ENCODE results near the gene OR5W2. TPM values are rescaled to one million over a fixed set of nuclear protein-coding genes. Genes with fewer than 3 reads are reported as not detected.
"Not testable (repeated sequence)": the region's sequence is repeated elsewhere in the genome, so short reads cannot be mapped to it uniquely, and the experiment has no call there.

OR5W2 gene
- total RNA-seq, 1 donor from 2014 or later = not detected

DNA sequence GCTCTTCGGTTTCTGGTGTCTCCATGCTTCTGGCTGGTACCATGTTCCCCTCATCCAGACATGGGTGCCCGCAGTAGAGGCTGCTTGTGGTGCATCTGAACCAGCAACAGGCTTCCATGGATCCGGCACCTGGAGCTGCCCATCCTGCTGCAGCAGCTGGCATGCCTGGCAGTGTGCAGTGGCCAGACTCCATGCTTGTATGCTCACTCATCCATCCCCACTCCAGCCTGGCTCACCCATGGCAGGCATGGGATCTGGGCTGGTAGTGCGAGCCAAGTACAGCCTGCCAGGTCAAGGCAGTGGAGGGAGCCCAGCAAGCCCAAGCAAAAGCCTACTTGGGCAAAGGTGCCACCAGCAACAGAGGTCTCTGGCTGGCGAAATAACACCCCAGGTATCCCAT, 6.2 kb upstream of the OR5W2 start:
- H3K27ac Mint-ChIP-seq = no peak overlapping the region
- H3K9me3 Mint-ChIP-seq = peaks cover 59% of the 10 kb centered on the region
- no peak for TF ChIP-seq CTCF (IDR thresholded peaks at IDR 0.05; ENCODE audit: unreplicated experiment)
- no peaks in the 10 kb centered on the region for H3K4me1 Mint-ChIP-seq
- H3K27me3 Mint-ChIP-seq (ENCODE audit: low read depth) = no peaks in the 10 kb centered on the region
- no peaks in the 10 kb centered on the region for H3K36me3 Mint-ChIP-seq
- DNase-seq (ENCODE audit: low spot score in 2 of 2, unreplicated experiment in 2 of 2) = no peak
- H3K4me3 Mint-ChIP-seq = no peak overlapping the region

DNA sequence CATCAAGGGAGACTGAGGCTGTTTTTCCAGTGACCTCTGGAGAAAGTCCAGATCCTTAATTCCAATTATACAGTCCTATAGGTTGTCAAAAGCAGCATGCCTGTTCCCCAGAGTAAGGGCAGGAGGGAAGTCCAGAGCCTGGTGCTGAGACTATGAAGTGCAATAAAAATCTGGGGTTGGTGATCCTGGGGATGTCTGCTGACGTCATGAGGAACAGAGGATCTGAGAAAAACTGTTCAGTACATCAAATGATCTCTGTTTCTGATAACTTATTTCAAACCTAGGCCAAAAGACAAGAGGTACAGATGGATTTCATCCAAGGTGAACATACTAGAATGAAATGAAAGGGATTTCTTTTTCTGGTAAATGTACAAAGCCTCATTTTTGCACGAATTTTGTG, 12.1 kb downstream of the OR5W2 start:
- Mint-ChIP-seq H3K27me3 (ENCODE audit: low read depth) (no peaks in the 10 kb centered on the region), H3K9me3 (peaks cover 47% of the 10 kb centered on the region), H3K27ac (no peak overlapping the region), H3K36me3 (no peaks in the 10 kb centered on the region), H3K4me3 (no peak overlapping the region), H3K4me1 (no peaks in the 10 kb centered on the region)
- no peak for TF ChIP-seq CTCF (IDR thresholded peaks at IDR 0.05; ENCODE audit: unreplicated experiment)
- DNase-seq (ENCODE audit: low spot score in 2 of 2, unreplicated experiment in 2 of 2) = no peak

DNA sequence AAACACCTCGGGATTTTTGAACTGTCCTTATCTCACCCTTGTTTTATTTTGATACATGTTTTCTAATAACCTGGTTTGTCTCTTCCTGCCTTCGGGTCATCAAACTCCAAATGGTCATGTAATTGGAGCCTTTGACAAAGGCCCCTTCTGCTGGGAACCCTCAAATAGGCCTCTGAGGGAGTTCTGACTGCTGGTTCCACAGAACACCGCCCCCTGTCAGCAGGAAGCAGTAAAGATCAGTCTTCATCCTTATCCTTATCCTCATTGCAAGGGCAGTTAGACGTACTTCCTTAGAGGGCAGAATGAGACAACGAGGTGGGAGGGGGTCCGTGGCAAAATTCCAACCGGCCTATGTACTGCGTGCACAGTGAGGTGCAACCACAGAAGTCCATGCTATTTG, 19.2 kb downstream of the OR5W2 start:
- no peak for TF ChIP-seq CTCF (IDR thresholded peaks at IDR 0.05; ENCODE audit: unreplicated experiment)
- Mint-ChIP-seq H3K4me3 (no peak overlapping the region), H3K27me3 (ENCODE audit: low read depth) (no peaks in the 10 kb centered on the region), H3K27ac (no peak overlapping the region), H3K36me3 (no peaks in the 10 kb centered on the region), H3K4me1 (no peaks in the 10 kb centered on the region), H3K9me3 (peaks cover 49% of the 10 kb centered on the region)
- DNase-seq (ENCODE audit: low spot score in 2 of 2, unreplicated experiment in 2 of 2) = no peak

- not testable (repeated sequence) for H3K4me1 Mint-ChIP-seq; H3K27me3 Mint-ChIP-seq (ENCODE audit: low read depth); DNase-seq (ENCODE audit: low spot score in 2 of 2, unreplicated experiment in 2 of 2); H3K4me3 Mint-ChIP-seq; H3K36me3 Mint-ChIP-seq; H3K27ac Mint-ChIP-seq
- peaks cover 57% of the 10 kb centered on the region for H3K9me3 Mint-ChIP-seq
Observed at GRCh38 chr11:55885481-55885880, 28.9 kb downstream of the OR5W2 start.

GRCh38 chr11:55884995-55885394, 29.4 kb downstream of the OR5W2 start:
- H3K4me3 Mint-ChIP-seq; DNase-seq (ENCODE audit: low spot score in 2 of 2, unreplicated experiment in 2 of 2); H3K36me3 Mint-ChIP-seq; H3K4me1 Mint-ChIP-seq; H3K27me3 Mint-ChIP-seq (ENCODE audit: low read depth); H3K27ac Mint-ChIP-seq: not testable (repeated sequence)
- H3K9me3 Mint-ChIP-seq = peaks cover 57% of the 10 kb centered on the region

GRCh38 chr11:55882997-55883396, 31.4 kb downstream of the OR5W2 start, which contains the start of gene TRIM51:
TRIM51 (plus strand) TSS chr11:55883297; CDS start chr11:55885429, 2,132 bp downstream.
- H3K4me3 Mint-ChIP-seq; H3K27me3 Mint-ChIP-seq (ENCODE audit: low read depth); H3K27ac Mint-ChIP-seq; DNase-seq (ENCODE audit: low spot score in 2 of 2, unreplicated experiment in 2 of 2); H3K36me3 Mint-ChIP-seq; H3K4me1 Mint-ChIP-seq: not testable (repeated sequence)
- H3K9me3 Mint-ChIP-seq = peaks cover 59% of the 10 kb centered on the region

DNA sequence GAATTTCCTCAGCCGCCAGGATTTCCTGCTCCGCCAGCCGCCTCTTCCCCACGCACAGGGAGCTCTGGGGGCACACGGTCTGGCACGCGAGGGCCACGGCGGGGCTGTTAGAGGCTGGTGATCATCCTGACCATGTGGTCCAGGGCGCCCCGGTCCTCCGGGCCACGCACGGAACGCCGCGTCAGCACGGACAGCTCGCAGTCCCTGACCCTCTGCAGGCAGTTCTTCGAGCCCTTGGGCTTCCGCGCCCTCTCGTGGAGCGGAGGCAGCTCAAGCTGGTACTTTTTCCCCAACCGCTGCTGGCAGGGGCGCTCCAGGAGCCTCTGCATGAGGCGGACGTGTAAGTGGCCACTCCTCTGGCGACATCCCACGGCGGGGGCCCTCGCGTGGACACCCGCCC, 41.2 kb downstream of the OR5W2 start:
- DNase-seq (ENCODE audit: low spot score in 2 of 2, unreplicated experiment in 2 of 2); H3K36me3 Mint-ChIP-seq; H3K4me1 Mint-ChIP-seq; H3K27ac Mint-ChIP-seq; H3K4me3 Mint-ChIP-seq; H3K27me3 Mint-ChIP-seq (ENCODE audit: low read depth): not testable (repeated sequence)
- peaks cover 26% of the 10 kb centered on the region for H3K9me3 Mint-ChIP-seq

DNA sequence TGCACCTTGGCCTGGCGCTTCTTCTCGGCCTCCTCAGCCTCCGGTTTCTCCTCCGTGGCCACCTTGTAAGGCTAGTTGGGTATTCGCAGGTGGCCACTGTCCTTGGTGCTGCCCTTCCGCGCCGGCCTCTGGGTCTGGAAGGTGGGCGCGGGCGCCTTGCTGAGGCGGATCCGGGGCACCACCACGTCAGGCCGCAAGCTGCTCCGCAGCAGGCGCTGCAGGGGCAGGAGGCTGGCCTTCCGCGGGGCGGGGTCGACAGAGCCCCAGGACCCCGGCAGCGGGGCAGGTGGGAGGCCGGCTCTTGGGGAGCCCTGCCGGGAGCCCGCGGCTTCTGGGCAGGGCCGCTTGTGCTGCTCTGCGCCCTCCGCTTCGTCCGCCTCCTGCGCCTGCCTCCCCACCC, 41.7 kb downstream of the OR5W2 start:
- not testable (repeated sequence) for H3K36me3 Mint-ChIP-seq; DNase-seq (ENCODE audit: low spot score in 2 of 2, unreplicated experiment in 2 of 2); H3K4me1 Mint-ChIP-seq; H3K27me3 Mint-ChIP-seq (ENCODE audit: low read depth); H3K27ac Mint-ChIP-seq; H3K4me3 Mint-ChIP-seq
- H3K9me3 Mint-ChIP-seq = peaks cover 21% of the 10 kb centered on the region

- not testable (repeated sequence) for H3K36me3 Mint-ChIP-seq; H3K4me1 Mint-ChIP-seq; H3K27ac Mint-ChIP-seq; H3K27me3 Mint-ChIP-seq (ENCODE audit: low read depth); H3K4me3 Mint-ChIP-seq; DNase-seq (ENCODE audit: low spot score in 2 of 2, unreplicated experiment in 2 of 2)
- H3K9me3 Mint-ChIP-seq = peaks cover 40% of the 10 kb centered on the region
Observed at GRCh38 chr11:55867354-55867753, 47.0 kb downstream of the OR5W2 start.

Data from mesothelial cell of epicardium (in vitro differentiated cells).